HG03135 (cell line): ENCODE results near the gene RCCD1.

Experiments
- ATAC-seq: cut with Tn5 transposase; IDR thresholded peaks from one replicate; pipeline ENCODE4 v1.9.1; 2021; ENCODE audit warnings: mild to moderate bottlenecking, moderate library complexity; ENCODE audit not compliant: unreplicated experiment

The RCCD1 gene

DNA sequence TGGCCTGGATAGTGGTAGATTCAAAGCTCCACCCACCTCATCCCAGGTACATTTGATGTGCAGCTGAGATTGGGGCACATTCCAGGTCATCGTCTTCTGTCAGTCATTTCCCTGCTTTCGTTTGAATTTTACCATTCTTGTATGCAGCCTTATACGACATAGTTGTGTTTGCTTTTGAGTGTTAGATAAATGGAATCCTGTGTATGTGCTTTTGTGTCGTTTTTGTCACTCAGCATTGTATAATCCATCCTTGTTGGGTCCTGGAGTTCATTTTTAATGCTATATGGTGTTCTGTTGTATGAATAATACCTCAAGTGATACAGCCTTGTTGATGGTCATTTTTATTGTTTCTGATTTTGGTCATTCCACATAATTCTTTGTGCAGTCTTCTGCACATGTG is 7.3 kb downstream of the RCCD1 start:
- ATAC-seq, result no peak

DNA sequence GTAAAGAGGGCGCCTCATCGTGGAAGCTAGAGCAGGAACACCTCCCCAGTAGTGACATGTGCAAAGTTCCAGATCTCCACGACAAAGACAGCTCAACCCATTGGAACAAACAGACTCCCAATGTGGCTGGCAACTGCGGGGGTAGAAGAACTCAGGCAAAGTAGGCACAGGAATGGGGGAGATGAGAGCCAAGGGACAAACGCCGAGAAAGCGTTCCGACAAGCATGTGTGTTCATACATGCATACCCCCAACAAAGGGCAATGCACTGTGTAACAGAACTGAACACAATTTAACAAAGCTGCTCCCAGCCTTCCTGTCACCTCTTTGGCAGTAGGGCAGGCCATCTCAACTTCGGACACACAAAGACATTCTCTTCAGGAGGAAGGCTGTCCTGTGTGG is 11.6 kb downstream of the RCCD1 start:
- ATAC-seq, result no peak

DNA sequence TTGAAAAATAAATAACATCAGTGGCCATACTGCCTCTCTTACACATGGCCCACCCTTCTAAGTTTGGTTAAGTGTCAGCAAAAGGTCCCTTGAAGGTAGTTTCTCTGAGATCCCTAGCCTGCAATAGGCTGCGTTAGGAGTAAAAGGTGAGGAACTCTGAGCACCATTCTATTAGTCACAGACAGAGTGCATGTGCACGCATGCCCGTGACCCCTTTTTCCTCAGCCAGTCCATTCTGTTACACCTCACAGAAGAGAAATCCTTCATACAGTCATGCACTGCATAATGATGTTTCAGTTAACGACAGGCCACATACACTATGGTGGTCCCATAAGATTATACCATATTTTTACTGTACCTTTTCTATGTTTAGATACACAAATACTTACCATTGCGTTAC is 12.5 kb downstream of the RCCD1 start:
- no peak for ATAC-seq

DNA sequence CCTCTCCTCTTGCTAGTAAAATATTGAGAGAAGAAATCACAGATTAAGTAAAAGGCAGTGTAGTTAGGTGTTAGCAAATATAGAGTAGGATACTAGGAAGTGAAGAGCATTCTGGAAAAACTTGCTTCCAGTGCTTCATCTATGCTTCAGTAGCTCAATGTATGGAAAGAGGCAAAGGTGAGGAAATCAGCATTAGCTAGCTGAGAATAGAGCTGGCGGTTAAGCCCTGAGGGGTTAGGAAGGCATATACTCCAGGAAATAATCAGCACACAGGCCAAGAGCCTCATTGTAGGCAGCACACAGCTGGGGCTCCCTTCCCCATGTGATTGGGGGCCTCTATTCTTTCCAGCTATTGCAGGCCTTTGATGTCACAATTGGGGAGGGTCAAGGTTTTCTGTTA is 13.8 kb downstream of the RCCD1 start:
- ATAC-seq, result no peak

DNA sequence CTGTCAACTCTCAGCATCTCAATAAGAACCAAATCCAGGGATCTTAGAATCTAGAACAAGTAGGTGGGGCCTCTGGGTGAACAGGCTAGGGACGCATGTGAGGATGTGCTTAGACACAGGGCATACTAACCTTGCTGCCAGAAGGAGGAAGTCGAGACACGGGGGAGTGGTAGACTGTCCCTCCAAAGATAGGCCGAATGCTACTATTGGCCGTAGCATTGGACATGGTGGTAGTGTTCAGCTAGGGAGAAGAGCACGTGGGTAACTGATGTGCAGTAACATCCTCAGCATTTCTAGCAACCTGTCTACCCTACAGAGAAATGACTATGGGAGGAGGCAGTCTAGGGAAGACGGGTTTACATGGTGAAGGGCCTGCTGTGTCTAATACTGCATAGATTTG is 15.6 kb downstream of the RCCD1 start:
- no peak for ATAC-seq

DNA sequence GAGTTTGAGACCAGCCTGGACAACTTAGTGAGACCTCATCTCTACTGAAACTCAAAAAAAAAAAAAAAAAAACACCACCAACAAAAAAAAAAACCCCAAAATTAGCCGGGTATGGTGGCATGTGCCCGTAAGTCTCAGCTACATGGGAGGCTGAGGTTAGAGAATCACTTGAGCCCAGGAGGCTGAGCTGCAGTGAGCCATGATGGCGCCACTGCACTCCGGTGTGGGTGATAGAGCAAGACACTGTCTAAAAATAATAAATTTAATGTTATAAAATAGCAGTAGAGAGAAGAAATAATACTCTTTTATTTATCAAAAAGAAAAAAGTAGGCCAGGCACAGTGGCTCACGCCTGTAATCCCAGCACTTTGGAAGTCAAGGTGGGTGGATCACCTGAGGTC is 17.4 kb downstream of the RCCD1 start:
- no peak for ATAC-seq

DNA sequence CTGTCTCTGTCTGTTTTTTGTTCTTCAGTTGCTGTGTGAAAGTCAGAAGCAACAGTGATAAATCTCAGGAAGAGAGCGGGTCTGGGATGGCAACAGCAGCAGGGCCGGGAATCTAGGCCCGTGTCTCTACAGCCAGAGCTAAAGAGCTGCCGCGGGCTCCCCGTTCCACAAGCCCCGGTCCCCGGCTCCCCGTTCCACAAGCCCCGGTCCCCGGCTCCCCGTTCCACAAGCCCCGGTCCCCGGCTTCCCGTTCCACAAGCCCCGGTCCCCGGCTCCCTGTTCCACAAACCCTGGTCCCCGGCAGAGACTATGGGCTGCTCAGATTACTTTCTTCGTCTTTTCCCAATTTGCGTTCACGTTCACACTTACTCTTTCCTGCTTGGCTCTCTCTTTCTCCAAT is 19.5 kb downstream of the RCCD1 start:
- ATAC-seq, result no peak

DNA sequence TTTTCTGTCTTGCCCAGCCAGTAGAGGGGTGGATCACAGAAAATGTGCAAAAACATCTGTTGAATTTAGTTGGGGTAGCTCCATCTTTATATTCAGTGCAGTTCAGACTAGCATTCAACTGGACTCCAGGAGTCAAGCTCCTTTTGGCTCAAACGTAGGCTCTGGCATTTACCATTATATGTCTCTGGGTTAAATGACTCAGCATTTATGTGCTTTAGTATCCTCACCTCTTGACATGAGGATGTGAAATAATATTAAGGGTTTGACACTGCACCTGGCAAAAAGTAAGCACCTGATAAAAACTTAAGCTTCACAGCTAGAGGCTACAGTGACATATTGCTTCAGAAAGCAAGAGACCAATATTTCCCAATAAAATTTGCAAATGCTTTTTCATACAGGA is 24.9 kb downstream of the RCCD1 start:
- ATAC-seq, result no peak

DNA sequence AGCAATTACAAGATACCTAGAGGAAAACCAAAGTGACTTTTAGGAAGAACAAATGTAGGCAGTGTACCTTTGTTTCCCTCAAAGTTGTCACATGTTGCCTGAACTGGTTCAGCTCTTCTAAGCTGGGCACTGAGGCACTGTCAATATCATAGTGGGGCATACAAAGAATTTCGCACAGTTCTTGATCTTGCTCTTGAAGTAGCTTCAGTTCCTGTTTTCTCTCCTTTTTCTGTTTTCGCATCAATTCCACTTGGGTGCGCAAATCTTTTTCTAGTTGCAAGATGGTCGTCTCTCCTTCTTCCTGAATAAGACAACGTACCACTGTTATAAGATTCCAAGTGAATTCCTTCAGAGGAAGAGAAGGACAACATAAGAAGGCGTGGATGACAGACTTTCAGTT is 27.0 kb downstream of the RCCD1 start:
- peak; percentile 72 for ATAC-seq

DNA sequence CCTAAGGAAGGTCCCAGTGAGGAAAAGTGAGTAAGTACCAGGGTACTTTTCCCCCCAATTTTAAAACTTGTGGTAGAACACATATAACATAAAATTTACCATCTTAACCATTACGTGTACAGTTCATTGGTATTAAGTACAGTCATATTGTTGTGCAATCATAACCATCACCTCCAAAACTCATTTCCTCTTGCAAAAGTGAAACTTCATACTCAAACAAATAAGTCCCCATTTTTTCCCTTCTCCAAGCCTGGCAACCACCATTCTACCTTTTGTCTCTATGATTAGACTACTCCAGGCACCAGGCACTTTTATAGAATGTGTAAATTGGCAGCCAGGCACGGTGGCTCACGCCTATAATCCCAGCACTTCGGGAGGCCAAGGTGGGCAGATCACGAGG is 27.5 kb downstream of the RCCD1 start:
- peak; percentile 42 for ATAC-seq

DNA sequence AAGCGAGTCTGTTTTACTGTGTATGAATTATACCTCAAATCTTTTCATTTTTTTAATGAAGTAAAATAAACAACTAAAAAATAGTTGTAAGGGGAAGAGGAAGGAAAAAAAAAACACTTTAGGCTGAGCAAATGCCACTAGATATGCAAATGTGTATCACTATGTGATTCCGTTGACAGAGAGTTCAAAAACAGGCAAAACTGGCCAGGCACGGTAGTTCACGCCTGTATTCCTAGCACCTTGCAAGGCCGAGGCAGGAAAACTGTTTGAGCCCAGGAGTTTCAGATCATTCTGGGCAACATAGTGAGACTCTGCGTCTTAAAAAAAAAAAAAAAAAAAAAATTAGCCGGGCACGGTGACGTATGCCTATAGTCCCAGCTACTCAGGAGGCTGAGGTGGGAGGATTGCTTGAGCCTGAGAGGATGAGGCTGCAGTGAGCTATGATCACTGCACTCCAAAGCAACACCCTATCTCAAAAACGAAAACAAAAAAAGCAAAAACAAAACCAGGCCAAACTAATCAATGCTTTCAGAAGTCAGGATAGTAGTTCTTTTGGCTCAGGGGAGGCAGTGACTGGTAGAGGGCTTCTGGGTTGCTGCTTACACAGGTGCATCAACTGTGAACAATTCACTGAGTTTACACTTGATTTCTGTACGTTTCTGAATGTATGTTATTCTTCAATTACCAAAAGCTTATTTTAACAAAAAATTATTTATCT is 32.3 kb downstream of the RCCD1 start:
- ATAC-seq, result no peak

DNA sequence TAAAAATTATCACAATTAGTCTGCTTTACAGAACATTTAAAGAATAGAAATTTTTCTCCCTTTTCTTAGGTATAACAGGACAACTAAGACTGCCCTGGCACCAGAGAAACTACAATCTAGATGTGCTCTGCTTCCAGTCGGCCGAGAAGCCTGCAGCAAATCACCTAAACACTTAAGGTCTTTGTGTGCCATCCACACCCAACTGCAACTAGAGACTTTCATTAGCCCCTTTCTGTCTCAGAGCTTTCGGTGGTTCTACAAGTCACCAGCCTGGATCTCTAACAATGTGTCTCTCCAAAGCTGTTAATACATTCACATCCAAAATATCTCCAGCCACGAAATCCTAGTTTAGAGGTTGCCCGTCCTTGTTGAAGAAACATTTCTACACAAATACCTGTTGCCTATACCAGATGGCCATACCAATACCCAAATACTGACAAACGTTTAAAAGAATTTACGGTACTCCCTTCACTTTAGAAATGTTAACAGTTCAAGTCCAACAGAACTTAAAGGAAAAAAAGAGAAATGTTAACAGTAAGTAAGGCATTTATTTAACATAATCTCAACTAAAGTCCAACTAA is 33.0 kb downstream of the RCCD1 start:
- ATAC-seq, result no peak

DNA sequence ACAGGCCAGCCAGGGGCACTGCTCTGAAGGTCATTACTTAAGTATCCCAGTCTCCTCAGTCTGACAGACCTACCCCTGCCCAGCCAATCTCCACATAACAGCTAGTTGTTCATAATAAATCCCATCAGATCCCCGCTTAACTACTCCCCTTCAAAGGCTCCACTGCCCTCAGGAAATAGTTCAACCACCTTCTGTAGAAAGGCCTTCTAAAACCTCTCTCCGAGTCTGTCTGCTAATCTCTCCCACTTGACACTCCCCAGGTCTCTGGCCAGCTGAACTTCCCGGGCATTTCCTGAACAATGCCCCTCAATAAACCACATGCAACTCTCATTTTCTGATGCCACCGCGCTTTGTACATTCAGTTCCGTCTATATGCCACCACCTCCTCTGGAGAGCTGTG is 33.6 kb downstream of the RCCD1 start:
- ATAC-seq, result no peak

DNA sequence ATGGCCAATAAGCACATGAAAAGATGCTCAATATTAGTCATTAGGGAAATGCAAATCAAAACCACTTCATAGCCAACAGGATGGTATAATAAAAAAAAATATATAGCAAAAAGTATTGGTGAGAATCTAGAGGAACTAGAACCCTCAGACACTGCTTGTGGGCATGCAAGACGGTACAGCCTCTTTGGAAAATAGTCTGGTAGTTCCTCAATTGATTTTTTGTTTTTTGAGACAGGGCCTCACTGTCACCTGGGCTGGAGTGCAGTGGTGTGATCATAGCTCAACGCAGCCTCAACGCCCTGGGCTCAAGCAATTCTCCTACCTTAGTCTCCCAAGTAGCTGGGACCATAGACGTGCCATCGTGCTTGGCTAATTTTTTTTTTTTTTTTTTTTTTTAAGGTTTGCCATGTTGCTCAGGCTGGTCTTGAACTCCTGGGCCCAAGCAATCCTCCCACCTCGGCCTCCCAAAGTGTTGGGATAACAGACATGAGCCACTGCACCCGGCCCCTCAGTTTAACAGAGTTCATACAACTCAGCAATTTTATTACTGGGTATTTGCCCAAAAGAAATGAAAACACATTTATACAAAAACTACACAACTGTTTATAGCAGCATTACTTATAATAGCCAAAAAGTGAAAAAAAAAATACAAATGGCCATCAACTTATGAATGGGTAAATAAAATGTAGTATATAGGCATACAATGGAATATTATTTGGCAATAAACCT is 34.5 kb downstream of the RCCD1 start:
- ATAC-seq, result no peak

DNA sequence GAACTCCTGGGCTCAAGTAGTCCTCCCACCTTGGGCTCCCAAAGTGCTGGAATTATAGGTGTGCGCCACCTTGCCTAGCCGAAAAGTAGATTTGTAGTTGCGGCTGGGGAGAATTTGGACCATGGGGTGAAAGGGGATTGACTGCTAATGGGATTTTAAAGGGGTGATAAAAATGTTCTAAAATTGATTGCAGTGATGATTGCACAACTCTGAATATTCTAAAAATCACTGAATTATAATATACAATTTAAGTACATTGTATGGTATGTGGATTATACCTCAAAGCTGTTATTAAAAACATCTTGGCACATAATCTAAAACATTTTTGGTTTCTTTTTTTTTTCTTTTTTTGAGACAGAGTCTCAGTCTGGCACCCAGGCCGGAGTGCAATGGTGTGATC is 35.8 kb downstream of the RCCD1 start:
- no peak for ATAC-seq

DNA sequence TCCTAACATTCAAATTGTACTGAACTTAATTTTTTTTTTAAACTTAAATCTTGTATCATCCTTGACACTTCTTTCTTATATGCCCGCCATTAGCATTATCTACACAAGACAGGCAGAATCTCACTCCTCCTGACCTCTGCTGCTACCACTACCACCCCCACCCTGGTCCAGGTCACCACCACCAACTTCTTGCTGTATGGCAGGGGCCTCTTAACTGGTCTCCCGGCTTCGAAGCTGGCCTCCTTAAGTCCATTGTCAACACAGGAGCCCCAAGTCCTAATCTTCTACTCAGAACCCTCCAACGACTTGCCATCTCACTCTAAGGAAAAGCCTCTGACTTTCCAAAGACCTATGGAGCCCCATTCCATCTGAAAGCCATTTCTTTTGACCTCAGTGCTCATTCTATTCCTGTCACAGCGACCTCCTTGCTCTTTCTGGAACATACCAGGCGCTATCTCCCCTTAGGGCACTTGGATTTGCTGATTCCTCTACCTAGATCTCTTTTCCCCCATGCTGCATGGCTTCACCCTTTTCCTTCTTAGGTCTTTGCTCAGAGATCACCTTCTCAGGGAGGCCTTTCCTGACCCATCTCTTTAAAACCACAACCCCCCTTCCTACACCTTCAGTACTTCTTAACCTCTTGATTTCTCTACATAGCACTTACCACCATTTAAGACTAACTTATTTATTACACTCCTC is 37.1 kb downstream of the RCCD1 start:
- no peak for ATAC-seq

DNA sequence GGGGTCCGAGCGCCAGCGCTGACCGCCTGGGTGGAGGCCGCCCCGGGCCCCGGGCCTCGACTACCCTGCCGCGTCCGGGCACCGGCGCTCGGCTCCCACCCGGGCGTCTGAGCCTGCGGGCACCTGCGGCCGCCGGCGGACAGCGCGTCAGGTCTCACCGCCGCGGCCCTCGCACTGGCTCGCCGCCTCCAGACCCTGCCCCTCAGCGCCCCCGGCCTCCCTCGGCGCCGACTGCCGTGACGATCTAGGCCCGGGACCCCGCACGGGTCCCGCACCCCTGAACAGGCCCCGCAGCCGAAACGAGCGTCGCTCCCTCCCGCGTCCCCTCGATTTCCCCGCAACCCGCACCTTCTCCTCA is 39.4 kb downstream of the RCCD1 start:
- ATAC-seq, result peak; percentile 18

DNA sequence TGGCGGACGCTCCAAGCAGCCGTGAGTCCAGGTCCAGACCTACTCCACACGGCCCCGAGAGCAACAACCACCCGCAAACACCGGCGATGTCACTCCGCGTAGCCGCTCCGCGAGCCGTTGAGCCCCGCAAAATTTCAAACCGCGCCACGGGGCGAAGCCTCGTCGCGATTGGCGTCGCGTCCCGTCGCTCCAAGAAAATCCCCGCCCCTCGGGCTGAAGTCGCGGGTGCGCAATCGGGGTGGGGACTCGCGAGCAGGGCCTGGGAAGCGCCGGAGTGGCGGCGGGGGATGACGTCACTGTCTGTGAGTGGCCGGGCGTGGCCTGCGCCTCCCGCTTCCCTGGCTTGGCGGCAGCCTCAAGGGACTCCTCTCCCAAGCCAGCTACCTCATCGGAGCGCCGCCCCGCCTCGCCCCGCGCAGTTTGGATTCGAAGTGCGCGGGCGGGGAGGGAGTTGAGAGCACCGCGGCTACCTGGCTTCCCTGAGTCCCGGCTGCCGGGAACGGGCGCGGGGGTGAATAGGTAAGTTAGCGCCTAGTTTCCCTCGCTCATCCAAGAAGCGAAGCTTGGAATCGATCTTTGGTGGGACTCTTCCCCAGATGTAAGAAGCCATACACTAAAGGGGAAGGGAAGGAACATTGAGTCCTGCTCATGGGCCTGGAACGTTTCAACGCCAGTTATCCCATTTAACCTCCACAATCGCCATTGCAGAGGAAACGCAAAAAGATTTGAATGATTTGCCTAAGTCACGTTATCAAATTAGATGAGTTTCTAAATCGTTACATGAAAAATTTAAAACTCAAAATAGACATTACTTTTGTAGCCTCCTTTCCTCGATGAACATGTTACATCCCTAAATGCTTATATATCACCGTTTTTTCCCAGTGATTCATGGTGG is 40.0 kb downstream of the RCCD1 start, which contains the start of gene PRC1:
PRC1 (minus strand) TSS at position 119 of the 895 bp plus-strand sequence; CDS start at position 1, 118 bp downstream.
- ATAC-seq, result peak; percentile 92

DNA sequence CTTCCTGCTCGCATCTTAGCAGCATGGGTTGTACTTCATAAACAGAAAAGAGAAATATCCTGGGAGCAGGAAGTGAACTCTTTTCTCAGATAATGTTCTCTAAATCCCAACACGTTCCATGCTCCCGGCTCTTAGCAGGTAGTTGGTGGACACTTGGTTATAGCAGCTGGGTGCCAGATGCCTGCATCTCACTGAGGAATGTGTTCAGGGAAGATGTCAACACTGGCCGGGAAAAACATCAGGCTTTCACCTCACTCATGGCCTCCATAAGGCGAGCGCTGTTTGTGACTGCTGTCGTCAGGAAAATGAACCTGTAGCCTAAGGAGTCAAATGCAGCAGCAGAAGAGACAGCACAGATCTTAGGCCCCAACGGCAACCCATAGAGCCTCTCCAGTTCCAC is 44.1 kb downstream of the RCCD1 start:
- no peak for ATAC-seq

DNA sequence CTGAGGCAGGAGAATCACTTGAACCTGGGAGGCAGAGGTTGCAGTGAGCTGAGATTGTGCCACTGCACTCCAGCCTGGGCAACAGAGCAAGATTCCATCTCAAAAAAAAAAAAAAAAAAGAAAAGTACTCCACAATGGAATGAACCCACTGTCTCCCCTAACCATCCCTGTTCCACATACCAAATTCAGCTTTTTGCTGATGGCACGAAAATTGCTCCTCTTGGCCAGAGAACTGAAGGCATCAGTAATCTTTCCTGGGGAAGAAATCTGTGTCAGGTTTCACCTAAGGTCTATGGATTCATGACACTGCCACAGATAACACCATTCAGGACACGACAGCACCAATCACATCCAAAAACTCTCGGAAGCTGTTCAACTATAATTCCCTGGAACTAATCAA is 46.5 kb downstream of the RCCD1 start:
- ATAC-seq, result no peak

DNA sequence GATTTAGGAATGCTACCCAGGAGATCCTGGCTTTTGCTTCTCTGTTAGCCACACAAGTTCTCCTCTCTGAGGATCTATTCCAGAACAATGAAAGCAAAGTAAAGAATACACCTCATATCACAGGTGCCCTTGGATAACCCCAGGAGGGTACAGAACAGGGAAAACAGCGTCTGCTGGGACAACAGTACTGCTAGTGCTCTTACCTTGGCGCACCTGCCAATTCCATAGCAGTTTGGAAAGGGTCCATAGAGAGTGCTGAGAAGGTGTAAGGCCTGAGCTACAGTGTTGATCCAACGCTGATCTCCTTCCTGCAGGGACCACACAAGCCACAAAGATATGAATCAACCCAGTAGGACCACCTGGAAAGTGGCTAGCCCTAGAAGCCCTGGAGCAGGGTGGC is 52.6 kb downstream of the RCCD1 start:
- ATAC-seq, result no peak
